Breast epithelium (tissue), 3 donors: Measurements from ENCODE around the gene AHI1.

ENCODE experiments used
- CTCF ChIP-seq, 3 donors: fragments of 450-650 bp; IDR thresholded peaks; one replicate each; pipeline ENCODE4 v1.5.1; 2016 to 2017; ENCODE audit warnings: antibody characterized with exemption in 3 of 3, mild to moderate bottlenecking in 3 of 3, moderate library complexity in 3 of 3
- POLR2A ChIP-seq: fragments of 450-650 bp; IDR thresholded peaks from one replicate; pipeline ENCODE4 v1.6.1; 2016; ENCODE audit warnings: antibody characterized with exemption, mild to moderate bottlenecking, moderate library complexity
- POLR2AphosphoS5 ChIP-seq, 3 donors: sonication (generic); formaldehyde crosslinking; IDR thresholded peaks; one replicate each; pipeline ENCODE4 v1.6.1; 2017; ENCODE audit warnings: antibody characterized with exemption in 3 of 3

DNA sequence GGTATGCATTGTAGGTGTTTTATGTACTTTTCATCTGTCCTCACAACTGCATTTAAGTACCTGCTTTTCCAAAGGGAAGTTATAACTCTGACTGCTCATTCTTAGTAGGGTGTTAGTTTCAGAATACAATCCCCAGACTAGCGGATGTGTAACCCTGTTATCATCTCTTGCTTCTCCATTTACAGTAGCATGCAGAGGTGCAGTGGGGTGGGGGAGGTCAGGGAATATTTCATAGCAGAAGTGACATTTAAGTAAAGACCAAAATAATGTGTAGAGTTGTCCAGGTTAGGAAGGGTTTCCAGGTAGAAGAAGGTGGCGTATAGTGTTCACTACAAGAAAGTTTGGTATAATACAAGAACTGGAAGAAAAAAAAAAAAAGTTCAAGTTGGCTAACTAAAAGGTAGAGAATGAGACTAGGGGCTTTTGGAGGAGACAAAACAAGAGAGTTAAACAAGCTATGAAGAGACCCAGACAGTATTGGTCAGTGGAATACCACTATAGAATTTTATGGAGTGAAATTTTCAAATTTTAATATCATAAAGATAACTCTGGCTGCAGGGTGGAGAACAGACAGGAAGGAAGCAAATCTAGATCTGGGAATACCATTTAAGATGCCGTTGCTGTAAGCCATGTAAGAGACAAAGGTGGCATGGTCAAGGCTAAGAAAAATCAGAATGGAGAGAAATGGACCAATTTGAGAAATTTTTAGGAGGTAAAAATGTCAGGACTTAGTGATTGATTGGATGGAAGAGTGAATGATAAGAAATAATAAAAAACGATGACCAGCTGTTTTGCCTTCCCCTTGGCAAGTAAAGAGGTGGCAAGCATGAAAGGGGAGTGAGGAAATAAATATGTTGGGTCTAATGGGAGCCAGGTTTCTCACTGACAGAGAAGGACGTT is 2.2 kb upstream of the AHI1 start:
- TF ChIP-seq CTCF (IDR thresholded peaks at IDR 0.05): no peak
- TF ChIP-seq POLR2AphosphoS5 (IDR thresholded peaks at IDR 0.05): no peak
- no peak for TF ChIP-seq POLR2A
